T-helper 1 cell treated with Interleukin-12 subunit alpha and Interleukin-12 subunit beta and Interleukin-4 antibody, amounts not matched to agents 30 μg/mL and 1 μg/mL, for 36 hours (primary cell): ENCODE results near the gene UGP2.
"Not testable (repeated sequence)": the region's sequence is repeated elsewhere in the genome, so short reads cannot be mapped to it uniquely, and the experiment has no call there.

ENCODE experiments used
- H3K27ac Mint-ChIP-seq: one replicate; pipeline ENCODE4 v1.8.0; 2021; ENCODE audit warnings: mild to moderate bottlenecking, mixed read lengths
- H3K27me3 Mint-ChIP-seq: one replicate; pipeline ENCODE4 v1.8.0; 2021; ENCODE audit warnings: low read depth, mixed read lengths
- H3K36me3 Mint-ChIP-seq: one replicate; pipeline ENCODE4 v1.8.0; 2021; ENCODE audit warnings: low read depth, mixed read lengths
- H3K4me1 Mint-ChIP-seq: one replicate; pipeline ENCODE4 v1.8.0; 2021; ENCODE audit warnings: low read depth, mixed read lengths
- H3K4me3 Mint-ChIP-seq: one replicate; pipeline ENCODE4 v1.8.0; 2021; ENCODE audit warnings: mild to moderate bottlenecking, moderate library complexity, mixed read lengths
- H3K9me3 Mint-ChIP-seq: one replicate; pipeline ENCODE4 v1.8.0; 2021; ENCODE audit warnings: mixed read lengths

UGP2 gene

DNA sequence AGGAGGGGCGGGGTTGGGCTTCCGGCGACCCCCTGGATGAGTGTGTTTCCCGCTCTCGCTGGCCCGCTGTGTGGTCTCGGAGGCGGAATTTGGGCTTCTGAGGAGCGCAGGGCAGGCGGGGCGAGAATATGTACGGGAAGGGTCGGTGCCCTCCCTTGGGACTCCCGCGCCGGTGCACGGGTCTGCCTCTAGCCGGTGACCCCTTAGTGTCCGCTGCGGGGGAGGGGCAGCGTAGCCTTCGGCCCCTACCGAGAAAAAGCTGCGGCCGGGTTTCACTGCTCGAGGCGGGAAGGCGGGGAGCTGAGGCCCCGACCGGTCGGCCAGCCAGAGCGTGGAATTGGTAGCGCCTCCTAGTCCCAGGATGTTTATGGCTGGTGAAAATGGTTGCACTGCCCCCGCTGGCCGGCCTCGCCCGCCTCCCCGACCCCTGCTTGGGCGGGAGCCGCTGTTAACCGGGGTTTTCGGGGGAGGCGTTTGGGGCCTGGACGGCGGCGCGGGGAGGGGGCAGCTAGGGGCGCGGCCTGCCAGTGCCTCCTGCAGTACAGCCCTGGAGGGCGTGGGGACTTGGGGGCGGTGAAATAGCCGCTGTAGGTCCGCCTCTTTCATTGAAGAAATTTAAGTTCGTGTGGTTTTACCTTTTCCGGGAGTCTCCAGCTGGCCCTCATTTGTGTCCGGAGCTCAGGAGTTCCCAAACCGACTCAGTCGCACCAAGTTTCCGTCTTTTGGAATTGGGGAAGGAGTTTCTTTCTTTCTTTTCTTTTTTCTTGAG, at the start of gene UGP2:
Gene UGP2, plus strand, starts transcription at position 643 of the 769 bp plus-strand sequence. CDS start 290 bp downstream, outside the sequence.
- Mint-ChIP-seq H3K36me3 (peaks cover 9% of the 10 kb centered on the region), H3K4me3 (peak within 1 kb of the TSS; percentile 97), H3K4me1 (peaks cover 46% of the 10 kb centered on the region), H3K27ac (peak within 1 kb of the TSS; percentile 99), H3K9me3 (no peaks in the 10 kb centered on the region), H3K27me3 (peaks cover 9% of the 10 kb centered on the region)

DNA sequence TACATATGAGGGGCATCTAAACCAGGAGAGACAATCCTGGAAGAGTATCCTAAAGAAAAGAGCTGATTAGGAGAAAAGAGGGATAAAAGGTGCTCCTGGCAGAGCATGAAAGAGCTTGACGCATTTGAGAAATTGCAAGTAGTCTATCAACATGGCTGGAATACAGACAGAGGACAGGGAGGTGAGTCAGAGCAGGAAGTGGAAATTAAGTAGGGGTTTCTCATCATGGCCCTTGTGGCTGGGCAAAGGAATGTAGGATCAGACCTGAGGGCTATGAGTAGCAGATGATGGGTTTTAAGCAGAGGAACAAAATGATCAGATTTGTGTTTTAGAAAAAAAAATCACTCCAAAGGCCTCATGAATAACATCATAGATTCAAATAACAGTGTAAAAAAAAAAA, 49.2 kb upstream of the UGP2 start:
- H3K27me3 Mint-ChIP-seq: no peaks in the 10 kb centered on the region
- H3K9me3 Mint-ChIP-seq: no peaks in the 10 kb centered on the region
- H3K36me3 Mint-ChIP-seq: no peaks in the 10 kb centered on the region
- H3K4me1 Mint-ChIP-seq: no peaks in the 10 kb centered on the region
- H3K27ac Mint-ChIP-seq: no peak overlapping the region
- H3K4me3 Mint-ChIP-seq: no peak overlapping the region

- no peaks in the 10 kb centered on the region for H3K9me3 Mint-ChIP-seq
- no peak overlapping the region for H3K27ac Mint-ChIP-seq
- no peaks in the 10 kb centered on the region for H3K4me1 Mint-ChIP-seq
- no peak overlapping the region for H3K4me3 Mint-ChIP-seq
- H3K36me3 Mint-ChIP-seq: no peaks in the 10 kb centered on the region
- no peaks in the 10 kb centered on the region for H3K27me3 Mint-ChIP-seq
These were observed 45.3 kb upstream of the UGP2 start for GRCh38 chr2:63796366-63796765.

GRCh38 chr2:63796796-63797195, 44.9 kb upstream of the UGP2 start:
- Mint-ChIP-seq H3K4me3 (no peak overlapping the region), H3K36me3 (no peaks in the 10 kb centered on the region), H3K9me3 (no peaks in the 10 kb centered on the region), H3K4me1 (no peaks in the 10 kb centered on the region), H3K27ac (no peak overlapping the region), H3K27me3 (no peaks in the 10 kb centered on the region)

DNA sequence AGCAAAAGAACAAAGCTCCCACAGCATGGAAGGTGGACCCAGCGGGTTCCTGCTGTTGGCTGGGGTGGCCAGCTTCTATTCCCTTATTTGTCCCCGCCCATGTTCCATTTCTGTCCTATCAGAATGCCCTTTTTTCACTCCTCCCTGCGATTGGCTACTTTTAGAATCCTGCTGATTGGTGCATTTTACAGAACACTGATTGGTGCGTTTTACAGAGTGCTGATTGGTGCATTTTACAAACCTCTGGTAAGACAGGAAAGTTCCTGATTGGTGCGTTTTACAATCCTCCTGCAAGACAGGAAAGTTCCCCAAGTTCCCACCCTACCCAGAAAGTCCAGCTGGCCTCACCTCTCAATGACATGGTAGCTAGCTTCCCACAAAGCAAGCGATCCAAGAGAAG, 40.2 kb upstream of the UGP2 start:
- no peaks in the 10 kb centered on the region for H3K4me1 Mint-ChIP-seq
- no peaks in the 10 kb centered on the region for H3K9me3 Mint-ChIP-seq
- no peak overlapping the region for H3K27ac Mint-ChIP-seq
- no peaks in the 10 kb centered on the region for H3K36me3 Mint-ChIP-seq
- H3K27me3 Mint-ChIP-seq: no peaks in the 10 kb centered on the region
- H3K4me3 Mint-ChIP-seq: no peak overlapping the region

- no peaks in the 10 kb centered on the region for H3K27me3 Mint-ChIP-seq
- H3K36me3 Mint-ChIP-seq: no peaks in the 10 kb centered on the region
- no peaks in the 10 kb centered on the region for H3K9me3 Mint-ChIP-seq
- H3K27ac Mint-ChIP-seq: no peak overlapping the region
- H3K4me1 Mint-ChIP-seq: no peaks in the 10 kb centered on the region
- H3K4me3 Mint-ChIP-seq: no peak overlapping the region
These were observed 36.3 kb upstream of the UGP2 start for GRCh38 chr2:63805412-63805811.

DNA sequence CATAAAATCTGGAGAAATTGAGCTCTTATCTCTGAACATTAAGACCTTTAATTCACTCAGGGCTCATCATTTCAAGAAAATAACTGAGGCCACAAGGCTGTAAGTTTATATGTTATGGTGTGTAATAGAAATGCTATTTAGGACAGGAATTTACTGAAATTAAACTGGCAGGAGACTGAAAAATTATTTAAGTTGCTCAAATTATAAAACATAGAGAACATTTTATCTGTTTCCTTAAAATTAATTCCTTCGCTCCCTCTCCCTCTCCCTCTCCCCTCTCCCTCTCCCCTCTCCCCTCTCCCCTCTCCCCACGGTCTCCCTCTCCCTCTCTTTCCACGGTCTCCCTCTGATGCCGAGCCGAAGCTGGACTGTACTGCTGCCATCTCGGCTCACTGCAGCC, 33.7 kb upstream of the UGP2 start:
- not testable (repeated sequence) for H3K4me1 Mint-ChIP-seq, H3K36me3 Mint-ChIP-seq, H3K4me3 Mint-ChIP-seq, H3K9me3 Mint-ChIP-seq, H3K27ac Mint-ChIP-seq, H3K27me3 Mint-ChIP-seq

GRCh38 chr2:63808911-63809310, 32.8 kb upstream of the UGP2 start:
- not testable (repeated sequence) for H3K27ac Mint-ChIP-seq, H3K36me3 Mint-ChIP-seq

DNA sequence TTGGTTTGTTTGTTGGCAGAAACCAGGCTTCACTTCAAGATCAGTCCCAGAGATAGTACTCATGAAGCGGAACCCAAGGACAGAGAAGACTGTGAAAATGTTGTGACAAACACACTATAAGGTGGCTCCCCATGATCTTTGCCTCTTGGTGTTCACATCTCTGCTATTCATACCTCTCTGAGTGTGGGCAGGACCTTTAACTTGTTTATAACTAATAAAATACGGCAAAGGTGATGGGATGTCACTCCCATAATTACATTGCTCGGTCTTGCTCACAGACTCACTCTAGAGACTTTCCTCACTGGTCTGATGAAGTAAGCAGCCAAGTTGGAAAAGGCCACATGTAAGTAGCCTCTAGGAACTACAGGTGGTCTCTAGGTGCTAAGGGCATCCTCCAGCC, 30.6 kb upstream of the UGP2 start:
- Mint-ChIP-seq H3K27ac (no peak overlapping the region), H3K4me1 (no peaks in the 10 kb centered on the region), H3K9me3 (no peaks in the 10 kb centered on the region), H3K36me3 (no peaks in the 10 kb centered on the region), H3K4me3 (no peak overlapping the region), H3K27me3 (peaks cover 3% of the 10 kb centered on the region)

More at GRCh38 chr2:63808911-63809310, 32.8 kb upstream of the UGP2 start:
- H3K27me3 Mint-ChIP-seq, H3K9me3 Mint-ChIP-seq, H3K4me1 Mint-ChIP-seq, H3K4me3 Mint-ChIP-seq: not testable (repeated sequence)

DNA sequence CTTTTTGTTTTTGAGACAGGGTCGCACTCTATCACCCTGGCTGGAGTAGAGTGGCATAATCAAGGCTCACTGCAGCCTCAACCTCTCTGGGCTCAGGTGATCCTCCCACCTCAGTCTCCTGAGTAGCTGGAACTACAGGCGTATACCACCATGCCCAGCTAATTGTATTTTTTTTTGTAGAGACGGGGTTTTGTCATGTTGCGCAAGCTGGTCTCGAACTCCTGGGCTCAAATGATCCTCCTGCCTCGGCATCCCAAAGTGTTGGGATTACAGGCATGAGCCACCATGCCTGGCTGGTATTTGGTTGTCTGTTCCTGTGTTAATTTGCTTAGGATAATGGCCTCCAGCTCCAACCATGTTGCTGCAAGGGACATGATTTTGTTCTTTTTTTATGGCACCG, 29.8 kb upstream of the UGP2 start:
- not testable (repeated sequence) for H3K4me1 Mint-ChIP-seq, H3K27ac Mint-ChIP-seq, H3K36me3 Mint-ChIP-seq, H3K9me3 Mint-ChIP-seq, H3K4me3 Mint-ChIP-seq, H3K27me3 Mint-ChIP-seq

DNA sequence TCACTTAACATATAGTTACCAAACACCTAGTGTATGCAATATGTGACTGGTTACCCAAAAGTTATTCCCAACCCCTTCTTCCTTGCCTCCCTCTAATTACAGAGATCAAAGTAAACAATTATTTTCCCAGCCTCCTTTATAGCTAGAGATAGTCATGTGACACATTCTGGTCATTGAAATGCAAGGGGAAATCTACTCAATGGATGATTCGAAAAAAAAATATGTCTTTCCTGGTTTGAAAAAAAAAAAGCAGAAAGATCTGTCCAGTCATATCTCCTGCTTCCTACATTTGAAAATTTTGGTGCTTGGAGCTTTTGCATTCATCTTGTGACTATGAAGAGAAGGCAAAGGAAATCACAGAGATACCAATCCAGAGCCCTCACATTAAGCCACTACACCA, 27.6 kb upstream of the UGP2 start:
- no peaks in the 10 kb centered on the region for H3K9me3 Mint-ChIP-seq

GRCh38 chr2:63817382-63817781, 24.3 kb upstream of the UGP2 start:
- Mint-ChIP-seq H3K27me3 (peaks cover 8% of the 10 kb centered on the region), H3K27ac (no peak overlapping the region), H3K4me1 (no peaks in the 10 kb centered on the region), H3K9me3 (no peaks in the 10 kb centered on the region), H3K4me3 (no peak overlapping the region), H3K36me3 (no peaks in the 10 kb centered on the region)

More for the DNA sequence above, 27.6 kb upstream of the UGP2 start:
- Mint-ChIP-seq H3K36me3 (no peaks in the 10 kb centered on the region), H3K4me1 (no peaks in the 10 kb centered on the region), H3K27me3 (peaks cover 3% of the 10 kb centered on the region), H3K4me3 (no peak overlapping the region), H3K27ac (no peak overlapping the region)

- Mint-ChIP-seq H3K4me3 (no peak overlapping the region), H3K4me1 (no peaks in the 10 kb centered on the region), H3K27me3 (peaks cover 8% of the 10 kb centered on the region), H3K9me3 (no peaks in the 10 kb centered on the region), H3K27ac (no peak overlapping the region), H3K36me3 (no peaks in the 10 kb centered on the region)
These were observed 23.4 kb upstream of the UGP2 start for GRCh38 chr2:63818271-63818670.

DNA sequence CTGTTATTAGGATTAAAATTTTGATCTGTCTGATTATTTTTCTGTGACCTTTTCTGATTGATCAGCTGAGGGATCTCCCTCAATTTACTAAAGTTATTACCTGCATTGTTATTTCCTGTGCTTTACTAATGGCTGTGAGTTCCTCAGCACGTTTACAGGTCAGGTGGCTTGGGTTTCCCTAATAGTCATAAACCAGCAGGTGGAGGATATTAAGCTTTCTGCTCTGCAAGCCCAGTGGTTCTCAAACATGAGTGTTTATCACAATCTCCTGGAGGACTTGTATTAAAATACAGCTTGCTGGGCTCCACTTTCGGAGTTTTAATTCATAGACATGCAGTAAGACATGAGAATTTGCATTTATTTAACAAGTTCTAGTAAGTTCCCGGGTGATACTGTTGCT, 22.4 kb upstream of the UGP2 start:
- no peak overlapping the region for H3K27ac Mint-ChIP-seq
- no peaks in the 10 kb centered on the region for H3K9me3 Mint-ChIP-seq
- H3K4me1 Mint-ChIP-seq: no peaks in the 10 kb centered on the region

DNA sequence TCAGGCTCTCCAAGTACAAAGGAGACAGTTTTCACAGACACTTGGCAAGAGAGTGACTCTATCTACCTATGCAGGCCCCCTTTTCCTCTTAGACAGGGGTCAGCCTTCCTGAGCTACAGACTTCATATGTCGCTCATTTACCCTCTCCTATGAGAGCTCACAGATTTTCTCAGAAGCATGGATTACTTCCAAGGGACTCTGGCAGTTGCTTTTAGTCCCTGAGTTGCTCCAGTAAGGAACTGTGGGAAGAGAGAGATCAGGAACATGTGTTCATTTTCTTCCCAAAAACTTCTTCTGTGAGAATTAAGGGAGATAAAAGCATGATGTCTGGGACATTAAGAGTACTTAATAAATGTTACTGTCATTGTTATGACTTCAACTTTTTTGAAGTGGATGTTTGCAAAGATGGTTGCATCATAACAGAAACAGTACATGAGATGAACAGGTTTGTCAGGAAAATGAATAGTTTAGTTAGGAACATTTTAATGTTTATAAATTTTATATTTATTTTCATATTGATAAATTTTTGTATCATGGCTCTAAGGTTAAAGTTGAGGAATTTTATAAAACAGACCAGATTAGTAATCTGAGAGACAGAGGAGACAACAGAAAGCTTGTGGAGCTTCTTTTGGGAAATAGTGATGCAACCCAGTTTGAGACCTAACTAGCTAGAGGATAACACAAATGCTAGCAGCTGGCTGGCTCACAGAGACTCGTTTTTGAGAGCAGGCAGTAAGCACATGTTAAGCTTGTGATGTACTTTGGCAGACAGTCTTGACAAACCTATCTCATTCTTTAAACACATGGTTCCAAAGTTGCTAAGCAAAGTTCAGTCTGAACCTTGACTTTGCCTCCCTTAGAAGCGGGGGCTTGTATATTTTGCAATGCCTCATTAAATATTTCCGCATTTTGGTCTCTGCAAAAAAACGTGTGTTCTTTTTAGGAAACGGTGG, 21.7 kb upstream of the UGP2 start:
- H3K9me3 Mint-ChIP-seq: no peaks in the 10 kb centered on the region
- H3K4me3 Mint-ChIP-seq: no peak overlapping the region
- no peaks in the 10 kb centered on the region for H3K36me3 Mint-ChIP-seq
- peaks cover 10% of the 10 kb centered on the region for H3K27me3 Mint-ChIP-seq
- H3K27ac Mint-ChIP-seq: no peak overlapping the region
- no peaks in the 10 kb centered on the region for H3K4me1 Mint-ChIP-seq

More for the DNA sequence above, 22.4 kb upstream of the UGP2 start:
- Mint-ChIP-seq H3K36me3 (no peaks in the 10 kb centered on the region), H3K4me3 (no peak overlapping the region), H3K27me3 (peaks cover 13% of the 10 kb centered on the region)
